ENCODE data around the gene UNC93A. TPM values are rescaled to one million over a fixed set of nuclear protein-coding genes. Genes with fewer than 3 reads are reported as not detected.
"Not testable (repeated sequence)": the region's sequence is repeated elsewhere in the genome, so short reads cannot be mapped to it uniquely, and the experiment has no call there.

UNC93A gene
- not detected for total RNA-seq

DNA sequence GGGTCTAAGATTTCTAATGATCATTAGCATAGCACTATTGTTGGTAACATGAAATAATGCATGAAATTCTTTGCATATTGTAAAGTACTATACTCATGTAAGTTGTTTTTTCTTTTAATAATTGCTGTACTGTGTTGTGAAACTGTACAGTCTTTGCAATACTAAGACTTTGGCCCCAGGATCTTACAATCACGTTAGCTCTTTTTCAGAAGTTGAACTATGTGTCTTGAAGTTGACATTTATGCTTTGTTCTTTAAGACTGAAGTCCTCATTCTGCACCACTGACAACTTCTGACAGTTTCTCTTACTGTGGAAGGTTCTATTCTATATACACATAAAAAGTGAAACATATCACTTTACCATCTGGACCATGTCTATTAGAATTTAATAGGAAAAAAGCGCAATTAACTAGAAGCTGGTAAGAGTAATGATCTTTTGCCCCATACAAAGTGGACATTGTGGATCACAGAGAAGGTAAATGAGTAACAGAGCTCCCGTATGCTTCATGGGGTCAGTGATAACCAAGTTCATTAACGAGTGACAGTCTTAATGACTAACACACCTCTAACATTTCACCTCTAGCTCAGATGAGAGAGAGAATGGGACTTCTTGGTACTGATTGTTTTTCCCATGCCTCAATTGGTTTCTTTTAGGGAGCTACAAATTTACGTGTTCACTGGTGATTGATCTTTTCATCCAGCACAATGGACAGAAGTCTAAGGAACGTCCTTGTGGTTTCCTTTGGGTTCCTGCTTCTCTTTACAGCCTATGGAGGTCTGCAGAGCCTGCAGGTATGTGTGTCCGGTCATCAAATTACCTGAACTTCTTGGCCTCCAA, at the start of gene UNC93A:
TSS of gene UNC93A (plus strand) at position 530 of the 837 bp plus-strand sequence. CDS start at position 705, 175 bp downstream.
- Histone ChIP-seq H3K9ac (ENCODE audit: low read depth in 1 of 3, low read length in 3 of 3) (no peak within 1 kb of the TSS), H3K9me3 (ENCODE audit: control insufficient read depth in 3 of 3, low read length in 3 of 3) (no peaks in the 10 kb centered on the region), H3K4me3 (ENCODE audit: low read length in 3 of 3) (no peak within 1 kb of the TSS), H3K36me3 (ENCODE audit: control insufficient read depth in 3 of 3, insufficient read depth in 3 of 3, low read length in 3 of 3) (no peaks in the 10 kb centered on the region), H3K27ac (ENCODE audit: low read depth, low read length) (no peak within 1 kb of the TSS), H3K27me3 (ENCODE audit: control insufficient read depth in 3 of 3, insufficient read depth in 3 of 3, low read length in 3 of 3) (peaks cover 0 to 14% (median 4%) of the 10 kb centered on the region in 3 donors), H3K4me1 (ENCODE audit: control insufficient read depth in 3 of 3, insufficient read depth in 3 of 3, low read length in 3 of 3) (no peaks in the 10 kb centered on the region)

- not testable (repeated sequence) for H3K4me1 ChIP-seq (ENCODE audit: control insufficient read depth in 3 of 3, insufficient read depth in 3 of 3, low read length in 3 of 3); H3K4me3 ChIP-seq (ENCODE audit: low read length in 3 of 3); H3K27ac ChIP-seq (ENCODE audit: low read depth, low read length); H3K36me3 ChIP-seq (ENCODE audit: control insufficient read depth in 3 of 3, insufficient read depth in 3 of 3, low read length in 3 of 3); H3K9ac ChIP-seq (ENCODE audit: low read depth in 1 of 3, low read length in 3 of 3); H3K9me3 ChIP-seq (ENCODE audit: control insufficient read depth in 3 of 3, low read length in 3 of 3)
- peaks cover 0 to 34% (median 7%) of the 10 kb centered on the region in 3 donors for H3K27me3 ChIP-seq (ENCODE audit: control insufficient read depth in 3 of 3, insufficient read depth in 3 of 3, low read length in 3 of 3)
These were observed 49.6 kb upstream of the UNC93A start for GRCh38 chr6:167241321-167242134.

DNA sequence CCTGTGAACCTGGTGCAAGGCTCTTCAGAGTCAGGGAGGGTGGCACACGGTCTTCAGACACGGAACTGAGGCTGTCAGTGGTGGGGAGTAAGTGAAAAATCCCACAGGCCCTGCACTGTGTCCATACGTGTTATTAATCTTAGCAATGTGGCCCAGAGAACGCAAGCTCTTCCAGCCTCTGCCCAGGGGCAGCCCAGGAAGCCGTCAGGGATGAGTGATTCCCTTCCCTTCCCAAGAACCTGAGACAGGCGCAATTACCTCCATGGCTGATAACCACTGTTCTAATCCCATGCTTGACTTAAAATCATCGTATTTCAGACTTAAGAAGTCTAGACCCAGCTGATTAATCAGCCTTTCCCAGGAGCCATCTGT, 49.0 kb upstream of the UNC93A start:
- not testable (repeated sequence) for H3K27ac ChIP-seq (ENCODE audit: low read depth, low read length); H3K4me1 ChIP-seq (ENCODE audit: control insufficient read depth in 3 of 3, insufficient read depth in 3 of 3, low read length in 3 of 3); H3K36me3 ChIP-seq (ENCODE audit: control insufficient read depth in 3 of 3, insufficient read depth in 3 of 3, low read length in 3 of 3); H3K9ac ChIP-seq (ENCODE audit: low read depth in 1 of 3, low read length in 3 of 3); H3K4me3 ChIP-seq (ENCODE audit: low read length in 3 of 3); H3K9me3 ChIP-seq (ENCODE audit: control insufficient read depth in 3 of 3, low read length in 3 of 3)
- H3K27me3 ChIP-seq (ENCODE audit: control insufficient read depth in 3 of 3, insufficient read depth in 3 of 3, low read length in 3 of 3): peaks cover 0 to 37% (median 13%) of the 10 kb centered on the region in 3 donors

DNA sequence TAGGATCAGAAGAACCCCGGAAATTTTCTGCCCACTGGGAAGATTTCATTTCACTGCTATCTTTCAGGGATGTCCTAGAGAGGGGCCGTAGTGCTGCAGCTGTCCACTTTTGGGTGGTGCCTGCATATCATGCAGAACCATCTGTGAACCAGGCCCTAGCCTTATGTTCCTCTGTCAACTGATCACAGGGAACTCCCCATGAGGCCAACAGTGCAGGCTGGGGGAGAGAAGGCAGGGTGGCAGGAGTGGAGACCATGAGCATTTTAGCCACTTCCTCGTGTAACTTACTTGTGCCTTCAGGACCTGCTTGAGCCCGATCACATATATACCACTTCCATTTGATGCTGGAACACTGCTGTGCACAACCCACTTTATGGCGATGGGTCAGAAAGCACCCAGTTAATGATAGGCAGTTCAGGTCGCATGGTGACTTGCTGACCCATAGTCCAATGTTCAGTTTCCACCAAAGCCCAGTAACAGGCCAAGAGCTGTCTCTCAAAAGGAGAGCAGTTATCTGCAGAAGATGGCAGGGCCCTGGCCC, 48.5 kb upstream of the UNC93A start:
- H3K4me1 ChIP-seq (ENCODE audit: control insufficient read depth in 3 of 3, insufficient read depth in 3 of 3, low read length in 3 of 3); H3K9ac ChIP-seq (ENCODE audit: low read depth in 1 of 3, low read length in 3 of 3); H3K27ac ChIP-seq (ENCODE audit: low read depth, low read length); H3K36me3 ChIP-seq (ENCODE audit: control insufficient read depth in 3 of 3, insufficient read depth in 3 of 3, low read length in 3 of 3); H3K9me3 ChIP-seq (ENCODE audit: control insufficient read depth in 3 of 3, low read length in 3 of 3); H3K4me3 ChIP-seq (ENCODE audit: low read length in 3 of 3): not testable (repeated sequence)
- peaks cover 0 to 39% (median 13%) of the 10 kb centered on the region in 3 donors for H3K27me3 ChIP-seq (ENCODE audit: control insufficient read depth in 3 of 3, insufficient read depth in 3 of 3, low read length in 3 of 3)

DNA sequence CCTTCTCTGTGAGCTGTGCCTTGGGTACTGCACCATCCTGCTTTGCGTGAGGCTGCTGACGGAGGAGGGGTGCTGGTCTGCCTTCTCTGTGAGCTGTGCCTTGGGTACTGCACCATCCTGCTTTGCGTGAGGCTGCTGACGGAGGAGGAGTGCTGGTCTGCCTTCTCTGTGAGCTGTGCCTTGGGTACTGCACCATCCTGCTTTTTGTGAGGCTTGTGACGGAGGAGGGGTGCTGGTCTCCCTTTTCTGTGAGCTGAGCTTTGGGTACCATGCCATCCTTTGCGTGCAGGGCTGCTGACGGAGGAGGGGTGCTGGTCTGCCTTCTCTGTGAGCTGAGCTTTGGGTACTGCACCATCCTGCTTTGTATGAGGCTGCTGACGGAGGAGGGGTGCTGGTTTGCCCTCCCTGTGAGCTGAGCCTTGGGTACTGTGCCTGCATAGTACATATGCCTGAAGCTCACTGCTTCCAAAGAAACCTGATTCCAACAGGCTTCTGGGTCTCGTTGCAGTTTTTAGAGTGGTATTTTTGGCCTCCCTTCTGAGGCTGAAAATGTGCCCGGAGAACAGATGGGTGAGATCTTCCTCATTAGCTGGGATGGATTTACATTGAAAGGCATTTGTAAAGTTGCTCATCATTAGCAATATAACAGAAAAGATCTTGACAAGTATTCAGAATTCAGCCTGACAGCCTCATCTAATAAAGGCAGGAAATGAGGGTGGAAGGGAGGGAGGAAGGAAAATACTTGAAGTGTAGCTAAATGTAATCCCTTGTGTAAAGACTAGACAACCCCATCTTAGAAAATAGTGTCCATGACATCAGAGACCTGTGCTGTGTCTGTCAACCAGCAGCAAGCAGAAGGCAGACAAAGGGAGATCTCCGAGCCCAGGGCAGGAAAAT, 46.8 kb upstream of the UNC93A start:
- H3K27me3 ChIP-seq (ENCODE audit: control insufficient read depth in 3 of 3, insufficient read depth in 3 of 3, low read length in 3 of 3): peaks cover 0 to 43% (median 21%) of the 10 kb centered on the region in 3 donors
- no peaks in the 10 kb centered on the region for H3K4me1 ChIP-seq (ENCODE audit: control insufficient read depth in 3 of 3, insufficient read depth in 3 of 3, low read length in 3 of 3)
- H3K4me3 ChIP-seq (ENCODE audit: low read length in 3 of 3): no peak overlapping the region
- H3K9me3 ChIP-seq (ENCODE audit: control insufficient read depth in 3 of 3, low read length in 3 of 3): no peaks in the 10 kb centered on the region
- H3K27ac ChIP-seq (ENCODE audit: low read depth, low read length): no peak overlapping the region
- H3K9ac ChIP-seq (ENCODE audit: low read depth in 1 of 3, low read length in 3 of 3): no peak overlapping the region
- no peaks in the 10 kb centered on the region for H3K36me3 ChIP-seq (ENCODE audit: control insufficient read depth in 3 of 3, insufficient read depth in 3 of 3, low read length in 3 of 3)

DNA sequence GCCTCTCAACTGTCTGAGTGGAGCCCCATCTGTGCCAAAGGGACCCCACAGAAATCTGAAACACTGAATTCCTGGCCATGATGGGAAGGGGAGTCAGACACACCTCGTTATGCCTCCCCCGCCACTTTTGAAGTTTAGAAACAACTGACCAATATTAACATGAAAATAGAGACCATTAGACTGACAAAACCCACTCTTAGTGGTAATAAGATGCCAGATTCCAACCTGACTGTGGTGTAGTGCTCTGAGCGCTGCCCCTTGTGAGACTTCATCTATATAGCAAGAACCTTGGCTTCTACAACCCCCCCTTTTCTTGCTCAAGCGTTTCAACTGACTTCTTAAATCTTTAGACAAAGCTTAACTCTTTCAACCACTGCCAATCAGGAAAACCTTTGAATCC, 46.1 kb upstream of the UNC93A start:
- Histone ChIP-seq H3K9me3 (ENCODE audit: control insufficient read depth in 3 of 3, low read length in 3 of 3) (no peaks in the 10 kb centered on the region), H3K27ac (ENCODE audit: low read depth, low read length) (no peak overlapping the region), H3K36me3 (ENCODE audit: control insufficient read depth in 3 of 3, insufficient read depth in 3 of 3, low read length in 3 of 3) (no peaks in the 10 kb centered on the region), H3K9ac (ENCODE audit: low read depth in 1 of 3, low read length in 3 of 3) (no peak overlapping the region), H3K4me3 (ENCODE audit: low read length in 3 of 3) (no peak overlapping the region), H3K27me3 (ENCODE audit: control insufficient read depth in 3 of 3, insufficient read depth in 3 of 3, low read length in 3 of 3) (peaks cover 0 to 42% (median 24%) of the 10 kb centered on the region in 3 donors), H3K4me1 (ENCODE audit: control insufficient read depth in 3 of 3, insufficient read depth in 3 of 3, low read length in 3 of 3) (no peaks in the 10 kb centered on the region)

DNA sequence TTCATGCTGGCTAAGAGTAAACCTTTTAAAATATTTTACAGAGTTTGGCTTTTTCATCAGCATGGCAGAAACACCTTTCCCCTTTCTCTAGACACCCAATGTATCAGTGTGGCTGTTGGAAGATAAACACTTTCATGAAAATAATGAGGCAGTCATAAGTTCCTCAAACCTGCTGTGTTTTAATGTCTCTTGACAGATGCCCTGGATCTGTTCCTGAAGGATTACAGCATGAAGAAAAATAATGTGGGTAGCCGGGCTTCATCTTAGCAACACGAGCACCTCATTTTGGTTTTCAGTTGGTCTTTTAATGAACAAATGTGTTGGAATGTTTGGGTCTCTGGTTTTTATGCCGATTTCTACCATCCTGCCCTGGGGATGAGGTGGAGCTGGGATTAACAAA, 45.5 kb upstream of the UNC93A start:
- Histone ChIP-seq H3K27ac (ENCODE audit: low read depth, low read length) (no peak overlapping the region), H3K9ac (ENCODE audit: low read depth in 1 of 3, low read length in 3 of 3) (no peak overlapping the region), H3K36me3 (ENCODE audit: control insufficient read depth in 3 of 3, insufficient read depth in 3 of 3, low read length in 3 of 3) (no peaks in the 10 kb centered on the region), H3K4me3 (ENCODE audit: low read length in 3 of 3) (no peak overlapping the region), H3K27me3 (ENCODE audit: control insufficient read depth in 3 of 3, insufficient read depth in 3 of 3, low read length in 3 of 3) (peaks cover 0 to 40% (median 26%) of the 10 kb centered on the region in 3 donors), H3K9me3 (ENCODE audit: control insufficient read depth in 3 of 3, low read length in 3 of 3) (no peaks in the 10 kb centered on the region), H3K4me1 (ENCODE audit: control insufficient read depth in 3 of 3, insufficient read depth in 3 of 3, low read length in 3 of 3) (no peaks in the 10 kb centered on the region)

DNA sequence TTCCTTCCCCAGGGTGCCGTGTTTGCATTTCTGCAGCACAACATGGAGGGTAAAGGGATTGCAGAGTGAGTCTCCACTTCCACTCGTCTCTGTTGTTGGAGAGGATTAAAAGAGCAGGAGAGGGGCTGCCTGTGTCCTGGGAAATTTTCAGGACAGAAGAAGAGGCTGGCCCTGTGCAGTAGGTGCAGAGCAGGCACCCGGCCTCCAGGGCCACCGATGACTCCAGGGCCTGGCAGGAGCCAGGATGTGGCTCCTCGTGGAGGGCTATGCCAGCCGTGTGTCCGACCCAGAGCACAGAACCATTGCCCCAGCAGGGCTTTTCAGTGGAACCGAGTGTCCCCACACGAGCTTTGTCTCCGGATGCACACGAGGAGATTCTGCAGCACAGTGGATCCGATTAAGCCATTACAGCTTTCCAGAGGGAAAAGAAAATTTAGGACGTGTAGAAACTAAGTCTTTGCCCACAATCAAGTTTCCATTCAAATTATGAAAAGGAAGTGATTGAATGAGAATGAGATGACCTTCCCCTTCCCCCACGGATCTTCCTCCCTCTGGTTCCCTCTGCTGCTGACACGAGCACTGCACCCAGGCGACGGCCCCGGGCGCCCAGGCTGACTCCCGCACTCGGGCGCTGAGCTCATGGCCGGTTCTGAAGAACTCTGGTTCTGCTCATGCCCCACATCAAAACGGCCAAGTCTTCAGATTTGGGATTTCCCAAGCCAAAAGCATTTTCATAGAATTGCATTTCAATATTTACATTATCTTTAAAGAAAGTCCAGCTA, 43.1 kb upstream of the UNC93A start:
- H3K4me3 ChIP-seq (ENCODE audit: low read length in 3 of 3): no peak overlapping the region
- H3K36me3 ChIP-seq (ENCODE audit: control insufficient read depth in 3 of 3, insufficient read depth in 3 of 3, low read length in 3 of 3): no peaks in the 10 kb centered on the region
- no peak overlapping the region for H3K9ac ChIP-seq (ENCODE audit: low read depth in 1 of 3, low read length in 3 of 3)
- no peaks in the 10 kb centered on the region for H3K4me1 ChIP-seq (ENCODE audit: control insufficient read depth in 3 of 3, insufficient read depth in 3 of 3, low read length in 3 of 3)
- no peaks in the 10 kb centered on the region for H3K9me3 ChIP-seq (ENCODE audit: control insufficient read depth in 3 of 3, low read length in 3 of 3)
- peaks cover 0 to 33% (median 26%) of the 10 kb centered on the region in 3 donors for H3K27me3 ChIP-seq (ENCODE audit: control insufficient read depth in 3 of 3, insufficient read depth in 3 of 3, low read length in 3 of 3)
- no peak overlapping the region for H3K27ac ChIP-seq (ENCODE audit: low read depth, low read length)

GRCh38 chr6:167248878-167249455, 42.1 kb upstream of the UNC93A start:
- not testable (repeated sequence) for H3K36me3 ChIP-seq (ENCODE audit: control insufficient read depth in 3 of 3, insufficient read depth in 3 of 3, low read length in 3 of 3); H3K27ac ChIP-seq (ENCODE audit: low read depth, low read length); H3K9ac ChIP-seq (ENCODE audit: low read depth in 1 of 3, low read length in 3 of 3); H3K9me3 ChIP-seq (ENCODE audit: control insufficient read depth in 3 of 3, low read length in 3 of 3); H3K4me3 ChIP-seq (ENCODE audit: low read length in 3 of 3); H3K4me1 ChIP-seq (ENCODE audit: control insufficient read depth in 3 of 3, insufficient read depth in 3 of 3, low read length in 3 of 3)
- H3K27me3 ChIP-seq (ENCODE audit: control insufficient read depth in 3 of 3, insufficient read depth in 3 of 3, low read length in 3 of 3): peaks cover 0 to 33% (median 26%) of the 10 kb centered on the region in 3 donors

Measured in skeletal muscle tissue (tissue), 4 donors.